Measurements from ENCODE around the gene TNRC6A.
A peak's percentile ranks its signal among the peaks of the same experiment; 100 is the strongest.
"Not testable (repeated sequence)": the region's sequence is repeated elsewhere in the genome, so short reads cannot be mapped to it uniquely, and the experiment has no call there.

The TNRC6A gene

DNA sequence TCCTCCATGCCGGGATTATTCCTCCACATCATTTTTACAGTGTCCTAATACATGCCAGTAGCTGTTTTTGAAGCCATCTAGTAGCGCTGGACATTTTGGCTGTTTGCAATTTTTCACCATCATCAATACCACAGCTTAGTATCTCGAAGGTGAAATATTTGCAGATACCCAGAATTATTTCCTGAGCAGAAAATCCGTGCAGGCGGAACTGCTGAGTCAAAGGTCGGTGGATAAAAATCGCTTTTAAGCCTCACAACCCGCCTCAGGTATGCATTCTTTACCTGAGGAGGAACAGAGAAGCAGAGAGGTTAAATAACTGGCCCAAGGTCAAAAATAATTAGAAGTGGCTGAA lies 584 bp upstream of the TNRC6A start:
- DNase-seq, result no peak

DNA sequence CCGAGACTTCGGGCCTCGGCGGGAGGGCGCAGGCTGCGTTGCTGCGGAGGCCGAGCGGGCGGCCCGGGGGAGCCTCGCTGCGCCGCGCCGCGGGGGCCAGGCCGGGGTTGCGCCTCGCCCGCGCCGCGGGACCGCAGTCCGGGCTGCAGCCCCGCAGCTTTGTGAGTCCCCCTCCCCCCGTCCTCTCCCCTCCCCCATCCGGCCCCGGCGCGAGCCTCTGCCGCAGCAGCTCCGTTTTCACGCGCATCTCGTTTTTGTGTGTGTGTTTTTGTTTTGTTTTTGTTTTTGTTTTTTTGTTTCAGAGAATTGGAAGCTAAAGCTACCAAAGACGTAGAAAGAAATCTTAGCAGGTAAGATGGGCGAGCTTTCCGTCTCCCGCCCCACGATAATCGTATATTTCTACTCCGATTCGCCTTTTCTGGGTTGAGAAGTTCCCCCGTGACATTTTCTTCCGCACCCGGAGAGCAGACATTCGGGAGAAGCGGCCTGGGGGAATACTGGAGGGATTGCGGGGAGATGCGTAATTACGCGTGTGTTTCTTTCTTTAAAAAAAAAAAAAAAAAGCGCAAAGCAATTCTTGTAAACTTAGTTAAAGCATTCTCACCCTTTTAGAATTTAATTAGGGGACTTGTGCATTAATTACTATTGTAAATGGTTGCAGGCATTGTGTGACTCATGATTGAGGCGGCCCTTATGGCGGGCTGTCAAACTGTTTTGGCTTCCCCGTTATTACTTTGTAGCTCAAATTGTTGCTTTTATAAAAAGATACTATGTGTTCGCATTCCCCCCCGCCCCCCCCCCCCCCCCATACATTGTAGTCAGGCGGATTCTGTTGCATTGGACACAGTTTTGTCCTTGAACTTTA lies 732 bp downstream of the TNRC6A start:
- peak; percentile 24 for DNase-seq

DNA sequence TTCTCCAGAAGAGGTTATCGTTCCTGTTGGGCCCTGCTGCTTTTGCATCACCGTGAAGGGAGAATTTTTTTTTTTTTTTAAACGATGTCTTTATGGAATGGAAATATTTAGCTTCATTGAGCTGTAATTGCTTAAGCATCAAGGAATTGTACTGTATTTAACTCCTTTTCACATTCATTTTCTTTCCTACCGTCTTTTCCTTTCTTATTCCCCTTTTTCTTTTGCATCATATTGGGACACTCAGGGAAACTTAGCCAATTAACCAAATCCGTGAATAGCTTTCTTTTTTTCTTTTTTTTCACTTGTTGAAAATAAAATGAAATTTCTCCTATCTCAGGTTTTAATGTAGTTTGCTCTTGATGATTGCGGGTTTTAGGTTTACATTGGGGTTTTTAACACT lies 1.5 kb downstream of the TNRC6A start:
- no peak for DNase-seq

DNA sequence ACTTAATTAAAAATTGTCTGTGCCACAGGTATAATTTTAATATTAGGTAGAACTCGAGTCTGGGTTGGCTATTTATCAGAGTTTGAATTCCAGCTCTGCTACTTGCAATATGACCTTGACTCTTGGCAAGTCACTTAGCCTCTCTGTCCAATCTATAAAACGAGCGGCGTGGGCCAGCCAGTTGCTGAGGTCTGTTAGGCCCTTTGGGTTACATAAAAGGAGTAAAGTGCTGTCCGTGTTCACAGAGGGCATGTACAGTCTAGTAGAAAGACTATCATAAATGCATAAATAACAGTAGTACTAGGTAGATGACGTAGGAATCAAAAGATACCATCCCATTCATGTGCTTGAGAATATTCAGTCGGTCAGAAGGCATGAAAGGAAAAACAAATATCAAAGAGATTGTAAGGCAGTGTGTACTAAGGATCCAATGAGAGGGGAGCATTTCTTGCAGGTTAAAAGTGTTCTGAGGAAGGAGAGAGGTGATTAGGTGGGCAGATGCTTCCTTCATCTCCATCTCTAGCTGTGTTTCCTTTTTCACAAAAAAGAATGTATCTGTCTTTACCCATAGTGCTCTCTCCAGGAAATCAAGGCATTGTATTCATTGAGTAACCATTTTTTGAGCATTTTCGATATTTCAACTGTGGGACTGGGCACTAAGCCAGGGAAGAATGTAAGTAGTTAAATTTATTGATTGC lies 2.4 kb downstream of the TNRC6A start:
- no peak for DNase-seq

DNA sequence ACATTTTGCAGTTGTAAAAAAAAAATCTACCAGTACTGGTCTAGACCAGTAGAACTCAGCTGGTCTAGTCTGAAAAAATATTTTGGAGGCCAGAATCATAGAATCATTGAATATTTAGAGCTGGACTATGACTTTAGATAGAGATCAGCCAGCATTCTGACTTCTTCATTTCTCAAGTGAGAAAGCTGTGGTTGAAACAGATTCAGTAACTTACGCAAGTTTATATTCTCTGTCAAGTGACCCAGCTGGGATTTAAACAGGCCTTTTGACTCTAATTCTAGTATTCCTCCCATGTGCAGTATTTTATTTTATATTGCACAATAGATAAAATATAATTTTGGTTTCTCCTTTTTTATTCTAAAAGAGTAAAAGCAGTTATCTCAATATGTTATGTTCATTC lies 4.9 kb downstream of the TNRC6A start:
- DNase-seq, result no peak

DNA sequence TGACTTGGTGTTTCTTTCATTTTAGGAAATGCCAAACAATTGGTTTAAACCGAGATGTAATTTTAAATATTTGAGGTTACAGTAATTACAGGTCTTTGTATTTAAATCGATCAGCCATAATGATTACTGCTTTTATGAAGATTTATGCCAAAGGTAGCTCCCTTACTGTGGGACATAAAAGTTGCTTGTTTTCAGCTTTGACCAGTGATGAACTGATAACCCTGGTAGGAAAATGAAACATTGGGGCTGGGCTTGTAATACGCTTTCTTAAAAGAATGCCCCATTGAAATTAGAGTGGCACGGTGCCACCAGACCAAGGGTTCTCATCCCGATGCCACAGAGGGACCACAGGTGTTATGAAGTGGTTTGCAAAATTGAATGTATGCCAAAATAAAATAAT lies 7.3 kb downstream of the TNRC6A start:
- no peak for DNase-seq

DNA sequence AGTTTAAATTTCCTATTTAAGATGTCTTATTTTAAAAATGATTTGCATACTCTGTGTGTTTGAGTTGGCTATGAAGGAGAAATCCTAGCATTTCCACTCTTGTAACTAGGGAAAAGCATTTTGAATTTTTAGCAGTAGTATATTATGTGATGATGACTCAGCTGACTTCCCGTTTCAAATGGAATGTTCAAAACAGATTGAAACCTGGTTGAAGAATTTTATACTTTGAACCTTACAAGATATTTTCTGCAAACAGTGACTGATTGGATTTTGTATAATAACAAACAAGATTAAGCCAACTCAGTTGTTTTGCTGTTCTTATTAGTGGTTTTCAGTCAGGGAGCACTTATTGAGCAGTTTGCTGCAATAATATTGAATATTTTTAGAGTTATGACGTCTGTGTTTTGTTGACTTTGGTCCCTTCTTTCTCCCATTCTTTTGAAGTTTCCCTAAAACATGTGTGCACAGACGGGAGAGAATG lies 8.0 kb downstream of the TNRC6A start:
- no peak for DNase-seq

DNA sequence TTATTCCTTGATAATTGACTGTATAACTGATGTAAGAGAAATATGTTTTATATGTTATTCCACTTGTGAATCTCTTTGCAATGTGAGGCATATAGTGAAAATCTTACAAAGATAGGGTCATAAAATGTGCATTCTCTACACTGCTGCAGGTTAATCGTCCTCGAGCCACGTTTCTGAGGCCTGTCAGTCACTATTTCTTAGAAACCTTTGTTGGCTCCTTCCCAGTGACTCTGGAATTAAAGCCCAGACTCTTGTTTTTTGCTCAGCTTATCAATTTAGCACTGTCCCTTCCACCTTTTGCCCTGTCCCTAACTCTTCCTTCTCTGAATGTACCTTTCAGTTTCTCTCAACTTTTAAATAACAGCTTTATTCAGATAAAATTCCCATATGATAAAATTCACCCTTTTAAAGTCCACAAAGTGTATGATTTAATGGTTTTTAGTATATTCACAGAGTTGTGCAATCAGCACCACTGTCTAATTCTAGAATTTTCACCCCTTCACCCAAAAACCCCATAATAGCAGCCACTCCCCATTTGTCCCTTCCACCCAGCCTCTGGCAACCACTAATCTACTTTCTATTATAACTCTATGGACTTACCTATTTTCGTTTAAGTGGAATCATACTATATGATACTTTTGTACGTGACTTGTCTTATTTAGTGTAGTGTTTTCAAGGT lies 8.6 kb downstream of the TNRC6A start:
- no peak for DNase-seq

DNA sequence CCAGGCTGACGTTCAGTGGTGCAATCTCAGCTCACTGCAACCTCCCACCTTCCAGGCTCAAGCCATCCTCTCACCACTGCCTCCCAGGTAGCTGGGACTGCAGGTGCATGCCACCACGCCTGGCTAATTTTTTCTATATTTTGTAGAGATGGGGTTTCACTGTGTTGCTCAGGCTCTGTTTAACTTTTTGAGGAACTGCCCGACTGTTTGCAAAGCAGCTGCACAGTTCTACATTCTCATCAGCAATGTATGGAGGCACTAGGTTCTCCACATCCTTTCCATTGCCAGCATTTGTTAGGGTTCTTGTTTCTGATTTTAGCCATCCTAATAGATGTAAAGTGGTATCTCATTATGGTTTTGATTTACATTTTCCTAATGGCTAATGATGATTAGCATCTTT lies 9.4 kb downstream of the TNRC6A start:
- no peak for DNase-seq

DNA sequence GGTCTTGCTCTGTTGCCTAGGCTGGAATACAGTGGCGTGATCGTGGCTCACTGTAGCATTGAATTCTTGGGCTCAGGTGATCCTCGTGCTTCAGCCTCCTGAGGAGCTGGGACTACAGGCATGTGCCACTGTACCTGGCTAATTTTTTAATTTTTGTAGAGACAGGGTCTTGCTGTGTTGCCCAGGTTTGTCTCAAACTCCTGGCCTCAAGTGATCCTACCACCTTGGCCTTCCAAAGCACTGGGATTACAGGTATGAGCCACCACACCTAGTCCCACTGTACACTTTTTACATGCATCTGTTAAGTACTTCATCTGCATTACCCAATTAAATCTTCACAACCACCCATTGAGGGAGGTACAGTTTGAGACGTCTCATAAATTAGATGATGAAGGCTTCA lies 12.4 kb downstream of the TNRC6A start:
- no peak for DNase-seq

DNA sequence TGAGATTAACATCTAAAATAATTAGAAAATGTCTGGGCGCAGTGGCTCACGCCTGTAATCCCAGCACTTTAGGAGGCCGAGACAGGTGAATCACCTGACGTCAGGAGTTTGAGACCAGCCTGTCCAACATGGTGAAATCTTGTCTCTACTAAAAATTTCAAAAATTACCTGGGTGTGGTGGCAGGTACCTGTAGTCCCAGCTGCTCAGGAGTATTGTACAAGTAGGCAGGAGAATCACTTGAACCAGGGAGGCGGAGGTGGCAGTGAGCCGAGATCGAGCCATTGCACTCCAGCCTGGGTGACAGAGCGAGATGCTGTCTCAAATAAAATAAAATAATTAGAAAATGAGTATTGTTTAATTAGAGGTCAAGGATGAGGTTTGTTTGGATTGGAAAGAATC lies 13.2 kb downstream of the TNRC6A start:
- not testable (repeated sequence) for DNase-seq

DNA sequence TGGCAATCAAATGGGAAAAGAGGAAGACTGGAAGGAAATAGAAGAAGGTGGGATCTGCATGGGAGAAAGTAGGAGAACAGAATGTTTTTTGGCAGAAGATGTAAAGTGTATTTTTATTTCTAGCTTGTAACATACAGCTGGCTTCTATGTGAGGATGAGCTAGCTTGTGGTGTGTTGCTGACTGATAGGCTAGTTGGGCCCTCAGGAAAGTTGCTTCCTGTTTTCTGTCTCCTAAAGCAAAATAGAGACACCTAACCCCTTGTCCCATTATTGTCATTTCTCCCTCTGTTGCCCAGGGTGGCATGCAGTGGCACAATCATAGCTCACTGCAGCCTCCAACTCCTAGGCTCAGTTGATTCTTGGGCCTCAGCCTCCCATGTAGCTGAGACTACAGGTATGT lies 15.9 kb downstream of the TNRC6A start:
- no peak for DNase-seq

DNA sequence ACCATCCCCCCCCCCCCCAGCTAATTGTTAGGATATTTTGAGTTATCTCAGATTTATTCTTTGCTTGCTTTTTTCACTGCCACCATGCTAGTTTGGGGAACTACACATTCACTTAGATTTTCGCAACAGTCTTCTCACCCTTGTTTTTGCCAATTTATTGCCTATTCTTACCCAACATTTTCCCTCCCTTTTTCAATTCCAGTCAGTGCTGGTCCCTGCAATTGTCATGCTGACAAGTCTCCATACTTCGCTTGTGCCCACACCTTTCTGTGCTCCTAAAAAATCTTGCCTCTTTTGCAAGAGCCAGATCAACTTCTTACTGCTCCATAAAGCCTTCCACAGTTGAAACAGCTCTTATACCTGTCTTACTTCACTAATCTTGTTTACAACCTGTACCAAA lies 16.3 kb downstream of the TNRC6A start:
- no peak for DNase-seq

DNA sequence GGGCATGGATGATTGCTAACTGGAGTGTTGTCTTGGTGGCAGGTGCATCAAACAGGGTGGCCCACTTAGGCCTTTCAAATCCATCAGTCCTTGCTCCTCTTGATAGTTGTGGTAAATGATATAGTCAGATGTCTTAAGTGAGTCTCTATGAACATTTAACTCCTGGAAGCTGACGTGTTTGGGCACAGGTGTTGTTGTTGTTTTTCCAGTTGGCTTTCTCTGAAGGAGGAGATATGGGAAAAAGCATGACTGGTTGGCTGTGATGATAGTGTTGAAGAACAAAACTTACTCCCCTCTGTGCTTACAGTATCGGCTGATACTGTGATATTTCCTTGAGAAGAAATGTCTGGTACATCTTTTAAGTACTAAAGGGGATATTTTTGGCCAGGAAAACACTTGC lies 18.0 kb downstream of the TNRC6A start:
- DNase-seq, result no peak

DNA sequence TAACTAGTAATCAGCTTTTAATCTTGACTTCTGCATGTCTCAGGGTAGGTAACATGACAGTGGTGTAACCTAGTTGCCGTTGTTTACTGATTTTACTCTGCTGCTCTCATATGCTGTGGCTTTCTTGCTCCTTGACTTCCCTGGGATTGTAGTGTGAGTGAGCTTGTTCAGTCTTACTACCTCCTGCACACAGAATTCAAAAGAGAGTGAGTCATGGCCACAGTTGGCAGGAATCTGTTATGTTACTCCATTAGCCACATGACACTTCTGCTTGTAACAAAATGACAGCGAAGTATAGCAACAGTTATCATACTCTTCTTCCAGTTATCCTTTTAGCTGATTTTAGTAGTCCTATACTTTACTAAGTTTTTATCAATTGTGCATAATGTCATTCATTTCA lies 18.8 kb downstream of the TNRC6A start:
- DNase-seq, result no peak

DNA sequence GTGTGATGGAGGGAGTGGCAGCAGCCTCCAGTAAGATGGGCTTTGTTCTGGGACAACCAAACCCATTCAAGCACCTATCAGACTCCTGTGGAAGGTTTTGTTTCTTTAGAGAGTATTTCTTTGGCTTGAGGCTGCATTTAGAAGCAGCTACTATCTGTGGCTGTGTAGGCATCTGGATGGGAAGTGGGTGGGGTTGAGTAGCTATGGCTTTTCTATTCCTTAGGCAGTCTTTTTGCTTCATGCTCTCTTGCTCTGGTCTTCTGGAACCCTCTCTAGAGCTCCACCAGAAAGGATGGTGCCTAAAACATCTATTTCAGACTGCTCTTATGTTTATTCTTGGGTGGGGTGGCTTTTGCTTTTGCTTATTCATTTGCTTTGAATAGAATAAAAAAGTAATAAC lies 19.9 kb downstream of the TNRC6A start:
- no peak for DNase-seq

DNA sequence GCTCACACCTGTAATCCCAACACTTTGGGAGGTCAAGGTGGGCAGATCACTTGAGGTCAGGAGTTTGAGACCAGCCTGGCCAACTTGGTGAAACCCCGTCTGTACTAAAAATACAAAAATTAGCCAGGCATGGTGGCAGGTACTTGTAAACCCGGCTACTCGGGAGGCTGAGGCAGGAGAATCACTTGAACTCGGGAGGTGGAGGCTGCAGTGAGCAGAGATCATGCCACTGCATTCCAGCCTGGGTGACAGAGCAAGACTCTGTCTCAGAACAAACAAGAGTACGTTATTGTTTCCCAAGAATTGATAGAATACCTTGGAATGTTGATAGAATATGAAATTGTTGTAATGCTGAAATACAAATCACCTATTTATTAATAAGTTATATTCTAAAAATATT lies 20.4 kb downstream of the TNRC6A start:
- DNase-seq, result not testable (repeated sequence)

DNA sequence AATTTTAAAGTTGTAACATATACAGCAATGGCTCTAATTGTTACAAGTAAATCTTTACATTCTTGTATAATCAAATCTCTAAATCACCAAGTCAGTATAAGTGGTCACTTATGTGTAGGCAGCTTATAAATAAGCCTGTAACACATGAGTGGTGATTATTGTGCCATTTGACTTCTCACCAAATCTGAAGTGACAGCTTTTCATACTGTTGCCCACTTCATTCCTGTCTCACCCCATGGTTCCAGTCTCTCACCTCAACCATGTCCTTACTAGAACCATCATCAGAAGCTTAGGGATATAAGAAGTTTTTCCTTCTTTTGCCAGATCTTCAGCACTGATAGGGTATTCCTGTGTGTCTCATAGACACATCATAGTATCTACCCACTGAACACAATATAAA lies 23.5 kb downstream of the TNRC6A start:
- no peak for DNase-seq

DNA sequence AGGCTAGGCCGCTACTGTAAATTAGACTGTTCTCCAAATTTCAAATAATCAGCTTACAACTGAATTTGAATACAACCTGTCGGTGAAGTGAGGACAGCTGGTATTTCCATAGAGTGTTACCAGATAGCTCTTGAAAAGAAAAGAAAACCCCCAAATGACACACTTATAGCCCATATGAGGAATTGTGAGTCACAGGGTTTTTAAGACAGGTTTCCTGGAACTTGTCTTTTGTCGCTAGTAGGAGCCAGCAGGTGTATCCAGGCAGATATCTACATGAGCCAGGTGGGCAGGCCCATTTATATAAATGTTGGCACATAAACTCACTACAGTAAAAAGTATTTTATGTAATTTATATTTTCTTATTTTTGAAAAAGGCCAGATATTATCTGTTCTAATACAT lies 24.0 kb downstream of the TNRC6A start:
- DNase-seq, result no peak

DNA sequence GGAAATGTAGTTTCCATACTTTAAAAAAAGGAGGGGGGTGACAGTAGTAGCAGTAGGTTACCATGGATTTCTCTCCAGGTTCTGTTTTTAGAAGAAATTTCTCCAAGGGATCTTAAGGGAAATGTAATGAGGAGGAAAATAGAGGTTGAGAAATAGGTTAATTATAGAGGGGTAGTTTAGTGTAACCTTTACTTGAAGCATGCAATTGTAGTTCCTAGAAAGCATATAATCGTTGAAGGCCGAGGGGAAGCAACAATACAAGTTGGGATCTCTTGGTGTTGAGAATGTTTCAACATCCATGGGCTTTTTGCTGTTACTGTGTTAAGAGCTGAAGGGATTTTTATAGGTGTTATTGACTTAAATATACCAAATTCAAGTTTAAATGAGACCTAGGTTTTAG lies 25.1 kb downstream of the TNRC6A start:
- DNase-seq, result no peak

DNA sequence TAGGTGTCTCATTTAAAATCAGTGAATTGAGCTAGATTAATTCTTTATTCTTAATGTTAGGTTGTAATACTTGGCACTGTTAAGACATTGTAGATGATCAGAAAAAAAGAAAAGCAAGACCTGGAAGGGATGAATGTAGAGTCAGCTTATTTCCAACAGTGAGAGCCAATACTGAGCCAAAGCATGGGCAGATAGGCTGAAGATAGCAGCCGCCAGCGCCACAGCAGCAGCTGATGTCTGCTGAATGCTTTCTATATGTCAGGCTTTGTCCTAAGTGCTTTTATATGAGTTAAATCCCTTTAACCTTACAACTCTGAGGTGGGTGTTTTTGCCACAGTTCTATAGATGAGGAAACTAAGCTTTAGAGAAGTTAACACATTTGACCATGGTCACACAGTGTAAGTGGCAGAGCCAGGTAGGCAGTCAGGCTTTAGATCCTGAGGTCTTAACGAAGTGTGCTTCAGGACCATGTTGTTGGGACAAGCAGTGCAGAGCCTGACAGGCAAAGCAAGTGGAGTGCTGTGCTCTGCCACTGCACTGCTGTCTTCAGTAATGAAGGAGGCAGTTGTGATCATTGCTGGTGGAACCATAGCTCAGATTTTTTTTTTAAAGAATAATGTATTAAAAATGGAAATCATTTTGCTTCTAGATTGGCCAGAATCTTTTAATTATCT lies 25.9 kb downstream of the TNRC6A start:
- DNase-seq, result no peak

DNA sequence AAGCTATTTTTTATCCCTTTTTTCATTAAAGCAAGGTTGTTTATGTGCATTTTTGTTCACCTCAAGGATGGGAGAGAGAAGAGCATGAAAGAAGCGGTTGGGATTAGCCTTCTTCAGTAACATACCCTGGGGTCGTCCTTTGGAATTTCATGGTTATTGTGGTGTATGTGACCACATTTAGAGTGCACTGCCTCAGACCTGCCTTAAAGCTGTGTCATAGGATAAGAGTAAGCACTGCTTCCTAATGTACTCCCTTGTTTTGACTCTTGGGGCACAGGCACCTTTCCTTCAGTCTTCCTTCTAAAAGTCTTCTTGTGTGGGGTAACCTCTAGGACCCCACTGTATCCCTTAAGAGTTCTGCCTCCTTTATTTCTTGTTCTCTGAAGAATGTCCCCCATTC lies 28.9 kb downstream of the TNRC6A start:
- no peak for DNase-seq

DNA sequence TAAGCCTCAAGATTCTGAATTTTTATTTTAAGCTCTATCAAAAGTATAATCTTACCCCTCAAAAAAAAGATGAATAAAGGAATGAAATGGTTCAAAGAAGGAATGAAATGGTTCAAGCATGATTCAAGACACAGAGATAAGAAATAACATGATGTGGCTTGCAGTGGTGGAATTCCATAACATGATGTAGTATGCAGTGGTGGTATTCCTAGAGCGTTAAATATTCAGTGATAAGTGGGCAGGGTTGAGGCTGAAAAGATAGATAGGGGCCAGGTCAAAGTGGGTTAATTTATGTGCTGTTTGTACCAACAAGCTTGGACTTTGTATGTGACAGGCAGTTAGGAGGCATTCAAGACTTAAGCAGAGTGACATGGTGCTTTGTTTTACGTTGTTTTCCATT lies 29.6 kb downstream of the TNRC6A start:
- DNase-seq, result no peak

All from KG1 (cell line).